IMR-90 (cell line): ENCODE measurements around the gene APOE. TPM values are rescaled to one million over a fixed set of nuclear protein-coding genes. Genes with fewer than 3 reads are reported as not detected.
"Not testable (repeated sequence)": the region's sequence is repeated elsewhere in the genome, so short reads cannot be mapped to it uniquely, and the experiment has no call there.

Source experiments
- ATAC-seq: fragments of 200-7000 bp; cut with Tn5 transposase; 2 replicates; pipeline ENCODE4 v1.9.1; 2020; ENCODE audit warnings: low read depth, mild to moderate bottlenecking, moderate library complexity
- BruUV-seq: library from RNA; stranded (reverse); fragments of 400-500 nt; replicated peaks from 2 replicates; lab custom pipeline; 2021; lab: Mats Ljungman, UMichigan
- CTCF ChIA-PET: fragments of 300-600 bp; formaldehyde crosslinking; extraction: SDS; loops from one replicate; lab custom pipeline; 2021; ENCODE audit warnings: antibody characterized with exemption; lab: Yijun Ruan, JAX
- POLR2A ChIA-PET: fragments of 300-600 bp; sonication (Branson Sonifier 250); formaldehyde crosslinking; loops from one replicate; lab custom pipeline; 2022; ENCODE audit warnings: antibody characterized with exemption; ENCODE audit not compliant: unreplicated experiment; lab: Charles Lee
- DNase-seq: peaks from one replicate; pipeline ENCODE4 v3.0.0; 2013
- H2AFZ ChIP-seq: replicated peaks from 2 replicates; pipeline ENCODE3; 2013; ENCODE audit warnings: low read length, mild to moderate bottlenecking; ENCODE audit not compliant: poor library complexity
- H2AK5ac ChIP-seq: 2 replicates; pipeline ENCODE4 v1.6.1; 2013; ENCODE audit warnings: low read depth, low read length, inconsistent platforms
- H2AK9ac ChIP-seq: replicated peaks from 2 replicates; pipeline ENCODE3; 2013; ENCODE audit warnings: mild to moderate bottlenecking, low read depth, low read length, moderate library complexity; ENCODE audit not compliant: poor library complexity
- H2BK120ac ChIP-seq: 2 replicates; pipeline ENCODE4 v1.6.1; 2013; ENCODE audit warnings: low read depth, low read length, inconsistent platforms
- H2BK15ac ChIP-seq: 3 replicates; pipeline ENCODE4 v1.6.1; 2013; ENCODE audit warnings: low read depth, low read length, inconsistent platforms
- H2BK20ac ChIP-seq: 2 replicates; pipeline ENCODE4 v1.6.1; 2013; ENCODE audit warnings: low read depth, mild to moderate bottlenecking, inconsistent platforms, low read length, moderate library complexity
- H2BK5ac ChIP-seq: 2 replicates; pipeline ENCODE4 v1.6.1; 2013; ENCODE audit warnings: mild to moderate bottlenecking, low read depth, low read length, inconsistent platforms; ENCODE audit not compliant: poor library complexity, severe bottlenecking
- H3K14ac ChIP-seq: replicated peaks from 2 replicates; pipeline ENCODE4 v1.6.1; 2013; ENCODE audit warnings: low read depth, low read length, inconsistent platforms
- H3K18ac ChIP-seq: 2 replicates; pipeline ENCODE4 v1.6.1; 2013; ENCODE audit warnings: low read depth, low read length, control low read depth
- H3K23ac ChIP-seq: 2 replicates; pipeline ENCODE4 v1.6.1; 2013; ENCODE audit warnings: low read depth, low read length, inconsistent platforms
- H3K27ac ChIP-seq: 2 replicates; pipeline ENCODE4 v1.5.1; 2013; ENCODE audit warnings: mild to moderate bottlenecking, control low read depth, low read length; ENCODE audit not compliant: insufficient read depth
- H3K27me3 ChIP-seq: 2 replicates; pipeline ENCODE4 v1.6.1; 2013; ENCODE audit warnings: low read length; ENCODE audit not compliant: control insufficient read depth, insufficient read depth
- H3K36me3 ChIP-seq: 2 replicates; pipeline ENCODE4 v1.6.1; 2013; ENCODE audit warnings: low read length, mixed read lengths; ENCODE audit not compliant: control insufficient read depth, insufficient read depth
- H3K4ac ChIP-seq: 2 replicates; pipeline ENCODE4 v1.6.1; 2013; ENCODE audit warnings: low read depth, low read length, inconsistent platforms
- H3K4me1 ChIP-seq: 2 replicates; pipeline ENCODE4 v1.6.1; 2013; ENCODE audit warnings: low read length, mixed read lengths; ENCODE audit not compliant: control insufficient read depth, insufficient read depth
- H3K4me2 ChIP-seq: 2 replicates; pipeline ENCODE4 v1.6.1; 2013; ENCODE audit warnings: low read depth, mild to moderate bottlenecking, control low read depth, low read length, moderate library complexity
- H3K4me3 ChIP-seq: 2 replicates; pipeline ENCODE4 v1.5.1; 2013; ENCODE audit warnings: low read depth, mild to moderate bottlenecking, control low read depth, low read length, moderate library complexity; ENCODE audit not compliant: insufficient read depth
- H3K56ac ChIP-seq: 2 replicates; pipeline ENCODE4 v1.6.1; 2013; ENCODE audit warnings: low read length, inconsistent platforms; ENCODE audit not compliant: insufficient read depth; ENCODE audit errors: extremely low read depth
- H3K79me1 ChIP-seq, 2 experiments: 2 replicates each; pipeline ENCODE4 v1.6.1; 2013; ENCODE audit warnings: low read length in 2 of 2, inconsistent platforms in 1 of 2, low read depth in 1 of 2
- H3K9ac ChIP-seq: 2 replicates; pipeline ENCODE4 v1.6.1; 2013; ENCODE audit warnings: low read depth, low read length, control low read depth
- H3K9me1 ChIP-seq: 2 replicates; pipeline ENCODE4 v1.6.1; 2013; ENCODE audit warnings: low read length, inconsistent platforms; ENCODE audit not compliant: insufficient read depth
- H3K9me3 ChIP-seq: 2 replicates; pipeline ENCODE4 v1.6.1; 2013; ENCODE audit warnings: low read length; ENCODE audit not compliant: control insufficient read depth, insufficient read depth
- H4K20me1 ChIP-seq: 2 replicates; pipeline ENCODE4 v1.6.1; 2013; ENCODE audit warnings: low read length, inconsistent platforms; ENCODE audit not compliant: insufficient read depth
- H4K5ac ChIP-seq: 2 replicates; pipeline ENCODE4 v1.6.1; 2013; ENCODE audit warnings: mild to moderate bottlenecking, low read depth, low read length, control low read depth
- H4K8ac ChIP-seq, 2 experiments: 2 replicates each; pipeline ENCODE4 v1.6.1; 2013; ENCODE audit warnings: low read depth in 2 of 2, low read length in 2 of 2, control low read depth in 1 of 2, inconsistent platforms in 1 of 2
- H4K91ac ChIP-seq: 2 replicates; pipeline ENCODE4 v1.6.1; 2013; ENCODE audit warnings: low read depth, low read length, inconsistent platforms; ENCODE audit not compliant: insufficient read depth
- WGBS, 2 experiments: methylation state at CpG; one replicate each; pipeline versions ENCODE4 v1.1.5 to v1.1.7; 2013; ENCODE audit warnings: missing lambda C conversion rate in 2 of 2; ENCODE audit not compliant: insufficient read length in 1 of 2; ENCODE audit errors: extremely low coverage in 2 of 2; 5-methylcytosine and 5-hydroxymethylcytosine counted together
- dilution Hi-C: fragments of 300-500 bp; cut with HindIII; formaldehyde crosslinking; loops from one replicate; pipeline ENCODE4 v1.14.3; 2018; ENCODE audit warnings: low sequenced_read_pairs; ENCODE audit not compliant: unreplicated experiment
- in situ Hi-C: fragments of 300-500 bp; cut with MboI; formaldehyde crosslinking; loops from 3 replicates; pipeline ENCODE4 v1.14.3; 2019; ENCODE audit warnings: low sequenced_read_pairs, inconsistent platforms, mixed read lengths
- intact Hi-C: fragments of 100-400 bp; cut with micrococcal nuclease; formaldehyde crosslinking; loops from 2 replicates; pipeline ENCODE4 v1.10.0; 2022
- polyA plus RNA-seq, 3 experiments: library from polyadenylated mRNA; depleted of rRNA; stranded (reverse); fragments of >200 nt; gene quantifications; 2 replicates each; pipeline ENCODE4 v1.2.3, GENCODE V29; 2012; ENCODE audit warnings: low replicate concordance in 1 of 3
- total RNA-seq: library from RNA; depleted of rRNA; stranded (reverse); fragments of >200 nt; gene quantifications from 2 replicates; pipeline ENCODE4 v1.2.3, GENCODE V29; 2012

Gene APOE
- total and polyA plus RNA-seq, 2 of the 4 experiments (the other 2 are of a cell fraction), result 0.18 to 2.0 TPM

DNA sequence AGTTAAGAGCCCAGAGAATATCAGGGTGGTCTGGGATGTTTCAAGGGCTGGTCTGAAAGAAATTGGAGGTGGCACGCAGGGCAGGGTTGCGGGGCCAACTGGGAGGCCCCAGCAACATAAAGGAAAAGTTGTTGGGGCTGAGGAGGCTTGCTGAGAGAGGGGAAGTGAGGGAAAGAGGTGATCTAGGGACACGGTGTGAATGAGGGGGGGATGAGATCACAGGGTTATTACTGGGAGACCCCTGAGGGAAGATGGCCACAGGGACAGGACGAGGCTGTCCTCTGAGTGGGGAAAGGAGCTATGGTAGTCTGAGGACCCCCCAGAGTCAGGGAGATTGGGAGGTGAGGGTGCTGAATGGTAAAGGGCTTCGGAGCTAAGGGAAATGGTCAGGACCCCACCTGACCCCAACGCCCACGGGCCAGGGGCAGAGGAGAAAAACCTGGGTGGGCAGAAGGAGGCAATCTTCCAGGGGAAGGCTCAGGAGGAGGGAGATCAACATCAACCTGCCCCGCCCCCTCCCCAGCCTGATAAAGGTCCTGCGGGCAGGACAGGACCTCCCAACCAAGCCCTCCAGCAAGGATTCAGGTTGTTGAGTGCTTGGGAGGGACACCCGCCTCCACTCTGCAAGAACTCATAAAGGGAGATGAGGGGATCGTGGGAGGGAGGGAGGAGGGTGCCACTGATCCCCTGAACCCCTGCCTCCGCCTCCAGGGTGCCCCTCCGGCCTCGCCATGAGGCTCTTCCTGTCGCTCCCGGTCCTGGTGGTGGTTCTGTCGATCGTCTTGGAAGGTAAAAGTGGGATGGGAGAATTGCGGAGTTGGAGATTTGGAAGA is 20.9 kb downstream of the APOE start:
- H3K14ac ChIP-seq, H3K79me1 ChIP-seq, H3K9ac ChIP-seq, H3K9me1 ChIP-seq, intact Hi-C loops, in situ Hi-C loops, H3K9me3 ChIP-seq, CTCF ChIA-PET, H2AK9ac ChIP-seq, H3K27ac ChIP-seq, H4K91ac ChIP-seq, H2BK120ac ChIP-seq, dilution Hi-C loops, H2BK15ac ChIP-seq, H3K36me3 ChIP-seq, H2BK5ac ChIP-seq, H4K8ac ChIP-seq, H3K56ac ChIP-seq, H3K4me3 ChIP-seq, BruUV-seq, POLR2A ChIA-PET, H3K23ac ChIP-seq, DNase-seq, H3K4ac ChIP-seq, H4K20me1 ChIP-seq, H3K4me2 ChIP-seq, H3K27me3 ChIP-seq: not testable (repeated sequence)
- ATAC-seq, result peak; percentile 2; the same call in 1 of the 2 replicates
- H4K5ac ChIP-seq, result peak overlapping the region; percentile 16; the same call in 1 of the 2 replicates
- peak overlapping the region; percentile 69 for H2AFZ ChIP-seq
- WGBS, 2 experiments, result 96% methylated on average over 4 of the region's 19 CpGs; no CpG with 5 or more reads in 1 of the 2 experiments
- peak overlapping the region; percentile 5; the same call in 1 of the 2 replicates for H3K18ac ChIP-seq
- peak overlapping the region; percentile 34; the same call in 1 of the 2 replicates for H2BK20ac ChIP-seq
- peak overlapping the region; percentile 70; the same call in 1 of the 2 replicates for H2AK5ac ChIP-seq
- peaks cover 23% of the 10 kb centered on the region for H3K4me1 ChIP-seq
